Endothelial cell (in vitro differentiated cells): Measurements from ENCODE around the gene SLC9A9. TPM values are rescaled to one million over a fixed set of nuclear protein-coding genes. Genes with fewer than 3 reads are reported as not detected.

Experiments used
- DNase-seq: peaks from one replicate; pipeline ENCODE4 v3.0.0; 2021; ENCODE audit warnings: low spot score
- H3K27ac Mint-ChIP-seq: one replicate; pipeline ENCODE4 v1.8.0; 2021; ENCODE audit warnings: mixed read lengths, inconsistent platforms; ENCODE audit not compliant: unreplicated experiment
- H3K27me3 Mint-ChIP-seq: one replicate; pipeline ENCODE4 v1.8.0; 2021; ENCODE audit warnings: mild to moderate bottlenecking, moderate library complexity, mixed read lengths, inconsistent platforms; ENCODE audit not compliant: unreplicated experiment
- H3K36me3 Mint-ChIP-seq: one replicate; pipeline ENCODE4 v1.8.0; 2021; ENCODE audit warnings: mild to moderate bottlenecking, low read depth, mixed read lengths, inconsistent platforms; ENCODE audit not compliant: unreplicated experiment
- H3K4me1 Mint-ChIP-seq: one replicate; pipeline ENCODE4 v1.8.0; 2021; ENCODE audit warnings: mild to moderate bottlenecking, mixed read lengths, inconsistent platforms; ENCODE audit not compliant: unreplicated experiment
- H3K4me3 Mint-ChIP-seq: one replicate; pipeline ENCODE4 v1.8.0; 2021; ENCODE audit warnings: mild to moderate bottlenecking, mixed read lengths, inconsistent platforms; ENCODE audit not compliant: unreplicated experiment
- H3K9me3 Mint-ChIP-seq: one replicate; pipeline ENCODE4 v1.8.0; 2021; ENCODE audit warnings: mixed read lengths, inconsistent platforms; ENCODE audit not compliant: unreplicated experiment
- CTCF ChIP-seq: fragments of 200-600 bp; sonication (generic); IDR thresholded peaks from one replicate; pipeline ENCODE4 v1.5.0; 2021; ENCODE audit warnings: antibody characterized with exemption; ENCODE audit not compliant: unreplicated experiment
- total RNA-seq: library from RNA; stranded (reverse); fragmentation: NEBNext Ultra II Directional; extraction: Animal tissue kit (Norgen Biotek cat#: 25700); gene quantifications from one replicate; pipeline ENCODE4 v1.2.1, GENCODE V29; 2021; ENCODE audit not compliant: unreplicated experiment

The SLC9A9 gene
- total RNA-seq, 1 donor from 2014 or later, result 7.9 TPM

GRCh38 chr3:143361589-143361988 is 486.7 kb downstream of the SLC9A9 start:
- H3K9me3 Mint-ChIP-seq, result no peaks in the 10 kb centered on the region
- DNase-seq, result no peak
- no peaks in the 10 kb centered on the region for H3K36me3 Mint-ChIP-seq
- no peak overlapping the region for H3K27ac Mint-ChIP-seq
- peaks cover 20% of the 10 kb centered on the region for H3K4me1 Mint-ChIP-seq
- peaks cover 3% of the 10 kb centered on the region for H3K27me3 Mint-ChIP-seq
- no peak overlapping the region for H3K4me3 Mint-ChIP-seq
- TF ChIP-seq CTCF, result no peak

- no peaks in the 10 kb centered on the region for H3K9me3 Mint-ChIP-seq
- peaks cover 20% of the 10 kb centered on the region for H3K4me1 Mint-ChIP-seq
- no peak for DNase-seq
- no peaks in the 10 kb centered on the region for H3K36me3 Mint-ChIP-seq
- H3K27ac Mint-ChIP-seq, result no peak overlapping the region
- H3K27me3 Mint-ChIP-seq, result peaks cover 3% of the 10 kb centered on the region
- TF ChIP-seq CTCF, result no peak
- no peak overlapping the region for H3K4me3 Mint-ChIP-seq
These were observed 488.0 kb downstream of the SLC9A9 start for GRCh38 chr3:143360244-143360643.

- Mint-ChIP-seq H3K4me1 (peaks cover 23% of the 10 kb centered on the region), H3K4me3 (no peak overlapping the region), H3K36me3 (no peaks in the 10 kb centered on the region), H3K27ac (no peak overlapping the region), H3K9me3 (no peaks in the 10 kb centered on the region), H3K27me3 (peaks cover under 1% of the 10 kb centered on the region)
- DNase-seq, result no peak
- no peak for TF ChIP-seq CTCF
These were observed 489.3 kb downstream of the SLC9A9 start for GRCh38 chr3:143358793-143359491.

GRCh38 chr3:143358155-143358792 is 490.0 kb downstream of the SLC9A9 start:
- no peak for DNase-seq
- H3K27me3 Mint-ChIP-seq, result no peaks in the 10 kb centered on the region
- no peak for TF ChIP-seq CTCF

GRCh38 chr3:143357700-143358099 is 490.6 kb downstream of the SLC9A9 start:
- Mint-ChIP-seq H3K27me3 (peaks cover 2% of the 10 kb centered on the region), H3K9me3 (no peaks in the 10 kb centered on the region), H3K4me3 (no peak overlapping the region), H3K36me3 (no peaks in the 10 kb centered on the region), H3K4me1 (peaks cover 27% of the 10 kb centered on the region), H3K27ac (no peak overlapping the region)
- no peak for DNase-seq
- no peak for TF ChIP-seq CTCF

More at GRCh38 chr3:143358155-143358792, 490.0 kb downstream of the SLC9A9 start:
- peaks cover 25% of the 10 kb centered on the region for H3K4me1 Mint-ChIP-seq
- no peak overlapping the region for H3K4me3 Mint-ChIP-seq
- H3K27ac Mint-ChIP-seq, result no peak overlapping the region
- H3K36me3 Mint-ChIP-seq, result no peaks in the 10 kb centered on the region
- no peaks in the 10 kb centered on the region for H3K9me3 Mint-ChIP-seq
